ENCODE measurements around the gene MCF2L.

MCF2L gene

GRCh38 chr13:113014752-113015745 lies 46.0 kb downstream of the MCF2L start:
- peak in 1 of 56 donors; percentile 66 for DNase-seq

- no peak for DNase-seq
Measured at GRCh38 chr13:113015826-113016525, 47.0 kb downstream of the MCF2L start.

GRCh38 chr13:113016526-113017295 lies 47.7 kb downstream of the MCF2L start:
- DNase-seq, result no peak

GRCh38 chr13:113017506-113018215 lies 48.6 kb downstream of the MCF2L start:
- no peak for DNase-seq

GRCh38 chr13:113018676-113019465 lies 49.9 kb downstream of the MCF2L start:
- DNase-seq, result no peak

DNA sequence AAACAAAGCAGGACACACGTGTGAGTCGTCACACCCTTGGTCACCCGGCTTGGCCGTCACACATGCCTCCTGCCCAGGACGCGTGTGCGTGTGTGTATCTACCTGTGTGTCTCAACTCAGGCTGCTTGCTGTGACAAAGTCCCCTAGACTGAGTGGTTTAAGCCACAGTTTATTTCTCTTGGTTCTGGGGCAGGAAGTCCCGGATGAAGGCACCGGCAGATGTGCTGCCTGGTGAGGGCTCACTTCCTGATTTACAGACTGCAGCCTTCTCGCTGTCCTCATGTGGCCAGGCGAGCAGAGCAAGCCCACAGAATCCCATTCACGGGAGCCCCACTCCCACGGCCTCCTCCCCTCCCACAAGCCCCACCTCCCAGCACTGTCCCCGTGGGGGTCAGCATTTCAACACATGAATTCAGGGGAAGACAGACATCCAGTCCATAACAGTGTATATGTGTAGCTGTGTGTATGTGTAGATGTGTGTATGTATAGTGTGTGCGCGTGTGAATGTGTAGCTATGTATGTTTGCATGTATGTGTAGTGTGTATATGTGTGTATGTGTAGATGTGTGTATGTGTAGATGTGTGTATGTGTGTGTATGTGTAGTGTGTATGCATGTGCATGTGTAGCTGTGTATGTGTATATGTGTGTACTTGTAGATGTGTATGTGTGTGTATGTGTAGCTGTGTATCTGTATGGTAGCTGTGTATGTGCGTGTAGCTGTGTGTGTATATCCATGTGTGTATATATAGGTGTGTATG lies 51.5 kb downstream of the MCF2L start:
- DNase-seq, result no peak

- no peak for DNase-seq
Measured at GRCh38 chr13:113021391-113021790, 52.4 kb downstream of the MCF2L start.

DNA sequence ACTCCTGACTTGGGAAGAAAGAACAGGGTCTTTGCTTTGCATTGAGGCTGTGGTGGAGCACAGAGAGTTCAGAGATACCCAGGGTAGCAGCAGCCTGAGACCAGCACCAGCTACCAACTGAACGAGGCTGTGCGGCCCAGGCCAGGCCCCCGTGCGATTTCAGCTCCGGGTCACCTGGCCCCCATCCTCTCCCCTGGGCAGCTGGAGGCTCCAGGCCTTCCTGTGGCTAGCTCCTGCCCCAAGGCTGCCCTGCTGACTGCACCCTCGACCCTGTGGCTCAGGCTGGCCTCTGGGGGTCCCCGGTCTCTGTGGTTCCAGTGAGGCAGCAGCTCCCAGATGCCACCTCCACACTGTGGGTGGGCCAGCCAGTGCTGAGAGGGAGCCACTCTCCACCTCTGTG lies 52.8 kb downstream of the MCF2L start:
- no peak for DNase-seq

GRCh38 chr13:113022391-113022744 lies 53.4 kb downstream of the MCF2L start:
- no peak for DNase-seq

- DNase-seq, result no peak
Measured at GRCh38 chr13:113022745-113023574, 53.9 kb downstream of the MCF2L start.

GRCh38 chr13:113023694-113024430 lies 54.8 kb downstream of the MCF2L start:
- no peak for DNase-seq

GRCh38 chr13:113024466-113024865 lies 55.5 kb downstream of the MCF2L start:
- no peak for DNase-seq

GRCh38 chr13:113026391-113026910 lies 57.4 kb downstream of the MCF2L start:
- DNase-seq, result no peak

DNA sequence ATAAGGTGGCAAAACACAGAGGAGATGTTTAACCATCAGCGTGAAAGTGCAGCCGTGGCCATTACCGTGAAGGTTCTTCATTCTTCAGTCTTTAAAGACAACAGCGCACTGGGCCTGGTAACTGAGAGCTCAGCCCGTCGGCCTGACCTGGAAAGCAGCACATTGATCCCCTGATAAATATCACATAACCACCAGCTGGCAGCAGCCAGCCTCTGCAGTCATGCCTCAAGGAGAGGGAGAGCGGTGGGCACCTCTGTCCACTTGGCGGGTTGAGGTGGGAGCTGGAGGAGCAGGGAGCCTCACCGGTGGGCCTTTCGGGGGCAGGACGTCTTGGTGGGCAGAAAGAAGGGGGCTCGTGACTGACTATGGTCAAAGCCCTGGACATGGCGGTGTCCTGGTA lies 58.1 kb downstream of the MCF2L start:
- no peak for DNase-seq

DNA sequence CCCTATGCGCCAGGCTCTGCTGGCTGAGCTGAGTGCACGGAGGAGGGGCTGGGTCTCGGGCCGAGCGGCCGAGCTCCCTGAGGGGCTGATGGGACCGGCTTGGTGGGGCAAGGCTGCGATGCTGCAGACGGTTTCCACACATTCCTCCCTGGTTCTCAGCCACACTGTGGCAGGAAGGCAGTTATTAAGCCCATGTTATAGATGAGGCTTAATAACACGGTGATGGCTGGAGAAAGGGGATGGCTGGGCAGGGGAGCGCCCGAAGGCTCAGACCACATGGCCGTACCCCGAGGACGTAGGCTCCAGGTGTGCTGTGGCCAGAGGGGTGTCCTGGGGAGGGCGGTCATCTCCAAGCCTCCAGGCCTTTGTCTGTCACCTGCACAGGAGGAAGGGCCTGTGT lies 58.6 kb downstream of the MCF2L start:
- no peak for DNase-seq

GRCh38 chr13:113028336-113029060 lies 59.5 kb downstream of the MCF2L start:
- DNase-seq, result no peak

DNA sequence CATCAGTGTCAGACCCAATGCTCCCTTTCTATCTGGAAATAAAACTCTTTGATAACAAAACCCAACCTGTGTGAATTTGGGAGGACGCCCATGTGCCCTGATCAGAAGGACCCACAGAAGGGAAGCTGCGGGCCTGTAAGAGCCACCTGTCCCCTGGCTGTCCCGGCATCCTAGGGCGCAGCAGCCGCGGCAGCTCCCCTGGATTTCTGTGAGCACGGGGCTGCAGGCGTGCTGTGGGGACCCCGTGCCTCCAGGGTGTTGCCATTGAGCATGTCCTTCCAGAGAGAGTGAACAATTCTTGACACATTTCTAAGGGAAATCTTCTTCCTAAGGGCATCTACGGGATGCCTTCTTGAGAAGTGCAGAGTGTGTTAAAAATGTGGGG lies 60.0 kb downstream of the MCF2L start:
- DNase-seq, result no peak

All from nucleus accumbens (tissue), 56 donors.